Hepatocyte (in vitro differentiated cells): Measurements from ENCODE around the gene SLC25A33. TPM values are rescaled to one million over a fixed set of nuclear protein-coding genes. Genes with fewer than 3 reads are reported as not detected.
A peak's percentile ranks its signal among the peaks of the same experiment; 100 is the strongest.

Experiments used
- DNase-seq: peaks from one replicate; pipeline ENCODE4 v3.0.0-alpha.2; 2016; ENCODE audit warnings: low spot score
- H2AFZ ChIP-seq: fragments of 200-600 bp; sonication (generic); 2 replicates; pipeline ENCODE4 v1.6.0; 2016; ENCODE audit warnings: antibody characterized with exemption, mild to moderate bottlenecking
- H3K27ac ChIP-seq: fragments of 200-600 bp; sonication (generic); 2 replicates; pipeline ENCODE4 v1.5.1; 2016; ENCODE audit warnings: mild to moderate bottlenecking
- H3K27me3 ChIP-seq: fragments of 200-600 bp; sonication (generic); 2 replicates; pipeline ENCODE4 v1.6.1; 2016
- H3K36me3 ChIP-seq: fragments of 200-600 bp; sonication (generic); replicated peaks from 2 replicates; pipeline ENCODE4 v1.5.1; 2016; ENCODE audit warnings: low read depth; ENCODE audit not compliant: insufficient read depth
- H3K4me1 ChIP-seq: fragments of 200-600 bp; sonication (generic); 2 replicates; pipeline ENCODE4 v1.5.1; 2016; ENCODE audit warnings: mild to moderate bottlenecking, moderate library complexity; ENCODE audit not compliant: insufficient read depth
- H3K4me2 ChIP-seq: fragments of 200-600 bp; sonication (generic); 2 replicates; pipeline ENCODE4 v1.6.0; 2016
- H3K4me3 ChIP-seq: fragments of 200-600 bp; sonication (generic); 2 replicates; pipeline ENCODE4 v1.5.1; 2016; ENCODE audit warnings: mild to moderate bottlenecking
- H3K79me2 ChIP-seq: fragments of 200-600 bp; sonication (generic); 2 replicates; pipeline ENCODE4 v1.6.0; 2017; ENCODE audit warnings: mild to moderate bottlenecking
- H3K9me2 ChIP-seq: fragments of 200-600 bp; sonication (generic); replicated peaks from 2 replicates; pipeline ENCODE4 v1.6.0; 2017; ENCODE audit warnings: mild to moderate bottlenecking; ENCODE audit not compliant: insufficient read depth
- H3K9me3 ChIP-seq: fragments of 200-600 bp; sonication (generic); 2 replicates; pipeline ENCODE4 v1.5.1; 2016; ENCODE audit warnings: low read depth, mild to moderate bottlenecking
- H4K20me1 ChIP-seq: fragments of 200-600 bp; sonication (generic); 2 replicates; pipeline ENCODE4 v1.6.0; 2016; ENCODE audit warnings: mild to moderate bottlenecking; ENCODE audit not compliant: insufficient read depth, poor library complexity, severe bottlenecking
- CTCF ChIP-seq: fragments of 200-600 bp; sonication (generic); IDR thresholded peaks from 2 replicates; pipeline ENCODE4 v1.5.1; 2016; ENCODE audit warnings: antibody characterized with exemption, mild to moderate bottlenecking; ENCODE audit not compliant: poor library complexity
- EZH2 ChIP-seq: fragments of 200-600 bp; sonication (generic); IDR thresholded peaks from 2 replicates; pipeline ENCODE4 v1.6.1; 2016; ENCODE audit warnings: antibody characterized with exemption, mild to moderate bottlenecking, borderline replicate concordance
- EZH2phosphoT487 ChIP-seq: fragments of 200-600 bp; sonication (generic); IDR thresholded peaks from one replicate; pipeline ENCODE4 v1.6.1; 2018; ENCODE audit warnings: antibody characterized with exemption, mild to moderate bottlenecking, low read depth, moderate library complexity; ENCODE audit not compliant: unreplicated experiment, severe bottlenecking
- WGBS: methylation state at CpG from one replicate; pipeline ENCODE4 v1.1.6; 2016; ENCODE audit warnings: low lambda C conversion rate; ENCODE audit errors: missing lambda C conversion rate; 5-methylcytosine and 5-hydroxymethylcytosine counted together
- polyA plus RNA-seq: library from polyadenylated mRNA; unstranded; fragments of >200 nt; fragmentation: Nextera tagmentation; extraction: Ambion mirVana; gene quantifications from 2 replicates; pipeline ENCODE4 v1.2.1, GENCODE V29; 2016
- total RNA-seq: library from RNA; depleted of rRNA; stranded (reverse); fragments of >200 nt; gene quantifications from 2 replicates; pipeline ENCODE4 v1.2.3, GENCODE V29; 2014

Gene SLC25A33
- total and polyA plus RNA-seq, 2 experiments from 2014 or later = 14.4 to 21.7 TPM

DNA sequence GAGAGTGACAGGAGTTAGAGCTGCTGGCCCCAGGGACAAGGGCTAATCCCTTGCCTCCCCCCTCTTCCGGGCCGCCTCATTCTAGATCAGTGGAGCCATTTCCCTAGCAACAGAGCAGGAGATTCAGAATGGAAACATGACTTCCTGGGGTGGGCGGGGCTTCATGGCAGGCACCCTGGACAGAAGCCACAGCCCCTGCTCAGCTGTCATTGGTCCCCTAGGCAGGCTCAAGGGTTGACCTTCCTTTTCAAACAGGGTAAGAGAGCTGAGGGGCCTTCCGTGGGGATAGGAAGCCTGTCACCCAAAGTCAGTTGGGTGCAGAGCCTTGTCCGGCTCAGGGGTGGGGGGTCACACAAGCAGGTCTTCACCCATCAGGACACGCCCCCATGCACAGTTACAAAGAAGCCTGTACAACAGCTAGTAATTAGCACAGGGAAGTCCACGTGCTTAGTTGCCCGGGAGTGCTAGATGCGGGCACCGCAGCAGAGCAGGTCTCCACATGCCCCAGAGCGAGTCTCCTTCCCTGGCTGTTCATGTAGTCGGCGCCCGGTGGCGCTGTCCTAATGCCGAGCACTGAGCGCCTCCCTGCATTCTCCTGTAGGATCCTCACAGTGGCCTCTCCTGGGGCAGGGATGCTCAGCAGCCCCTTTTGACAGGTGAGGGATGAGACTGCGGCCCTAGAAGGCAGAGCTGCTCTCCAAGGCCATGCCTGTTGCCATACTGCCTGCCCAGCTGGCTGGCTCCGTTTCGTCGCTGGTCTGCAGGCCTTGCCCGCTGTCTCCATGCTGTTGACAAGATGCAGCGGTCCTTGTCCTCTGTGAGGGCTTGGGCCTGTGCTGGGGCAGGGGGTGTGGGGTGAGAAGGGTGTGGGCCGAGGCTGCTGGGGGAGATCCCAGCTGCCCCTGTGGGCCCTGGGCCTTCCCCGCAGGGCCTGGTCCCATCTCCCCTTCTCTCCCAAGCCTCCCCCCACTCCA is 54.5 kb downstream of the SLC25A33 start:
- H3K9me2 ChIP-seq = no peaks in the 10 kb centered on the region
- peak; percentile 81 for DNase-seq
- peaks cover 59% of the 10 kb centered on the region for H3K79me2 ChIP-seq
- no peaks in the 10 kb centered on the region for H3K36me3 ChIP-seq
- TF ChIP-seq EZH2 (no peak), EZH2phosphoT487 (no peak), CTCF (no peak)
- H3K4me2 ChIP-seq = no peak overlapping the region
- no peak overlapping the region for H2AFZ ChIP-seq
- peaks cover 26% of the 10 kb centered on the region for H4K20me1 ChIP-seq
- H3K27me3 ChIP-seq = no peaks in the 10 kb centered on the region
- no peaks in the 10 kb centered on the region for H3K9me3 ChIP-seq
- no peak overlapping the region for H3K27ac ChIP-seq
- H3K4me3 ChIP-seq = no peak overlapping the region
- H3K4me1 ChIP-seq = peaks cover 5% of the 10 kb centered on the region
- WGBS = 81% methylated on average over 24 of the region's 25 CpGs

DNA sequence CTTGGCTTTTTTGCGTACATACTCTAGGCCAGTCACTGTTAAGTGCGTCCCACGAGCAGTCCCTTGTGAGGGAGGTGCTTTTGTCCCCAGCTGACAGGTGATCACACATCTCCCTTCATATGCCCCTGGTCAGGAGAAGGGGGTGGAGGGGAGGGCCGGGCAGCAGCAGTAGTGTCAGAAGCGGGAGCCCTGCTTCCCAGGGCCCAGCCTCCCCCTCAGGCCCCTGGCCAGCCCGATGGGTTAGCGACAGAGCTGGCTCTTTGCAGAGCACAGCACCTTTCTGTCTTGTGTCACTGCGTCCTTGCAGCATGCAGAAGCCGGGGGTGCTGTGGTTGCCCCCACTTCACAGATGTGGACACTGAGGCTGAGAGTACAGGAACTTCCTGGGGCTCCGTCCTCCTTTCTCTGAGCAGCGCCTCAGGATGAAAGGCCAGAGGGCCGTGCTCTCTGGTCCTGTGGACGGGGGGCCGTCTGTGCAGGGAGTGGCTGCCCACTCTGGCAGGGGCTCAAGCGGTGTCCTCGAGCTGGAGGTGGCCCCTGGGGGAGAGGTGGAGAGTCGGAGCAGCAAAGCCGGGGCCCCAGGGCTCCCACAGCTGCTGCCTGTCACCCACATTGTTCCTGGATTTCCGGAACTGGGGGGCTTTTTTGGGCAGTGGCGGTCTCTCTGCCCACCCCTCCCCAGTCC is 55.3 kb downstream of the SLC25A33 start:
- no peaks in the 10 kb centered on the region for H3K9me2 ChIP-seq
- H3K4me2 ChIP-seq = no peak overlapping the region
- no peak for TF ChIP-seq CTCF
- no peak for TF ChIP-seq EZH2phosphoT487
- TF ChIP-seq EZH2 = no peak
- H3K27me3 ChIP-seq = no peaks in the 10 kb centered on the region
- H3K4me1 ChIP-seq = peaks cover 5% of the 10 kb centered on the region
- H3K9me3 ChIP-seq = no peaks in the 10 kb centered on the region
- H2AFZ ChIP-seq = no peak overlapping the region
- H3K4me3 ChIP-seq = no peak overlapping the region
- DNase-seq = no peak
- H3K36me3 ChIP-seq = no peaks in the 10 kb centered on the region
- peaks cover 54% of the 10 kb centered on the region for H3K79me2 ChIP-seq
- H3K27ac ChIP-seq = no peak overlapping the region
- peaks cover 24% of the 10 kb centered on the region for H4K20me1 ChIP-seq
- WGBS = 97% methylated on average over 19 of the region's 20 CpGs

- no peaks in the 10 kb centered on the region for H3K27me3 ChIP-seq
- peaks cover 46% of the 10 kb centered on the region for H3K79me2 ChIP-seq
- H3K4me3 ChIP-seq = no peak overlapping the region
- no peaks in the 10 kb centered on the region for H3K9me2 ChIP-seq
- H3K4me2 ChIP-seq = no peak overlapping the region
- TF ChIP-seq EZH2phosphoT487 = no peak
- no peak for TF ChIP-seq CTCF
- TF ChIP-seq EZH2 = no peak
- H3K36me3 ChIP-seq = no peaks in the 10 kb centered on the region
- no peak overlapping the region for H3K27ac ChIP-seq
- WGBS = 86% methylated on average over 17 of the region's 17 CpGs
- peaks cover 5% of the 10 kb centered on the region for H3K4me1 ChIP-seq
- H3K9me3 ChIP-seq = no peaks in the 10 kb centered on the region
- DNase-seq = no peak
- H4K20me1 ChIP-seq = peaks cover 17% of the 10 kb centered on the region
- H2AFZ ChIP-seq = no peak overlapping the region
These were observed 56.1 kb downstream of the SLC25A33 start for GRCh38 chr1:9595156-9595967.
